ENCODE measurements around the gene AKNAD1.

AKNAD1 gene

GRCh38 chr1:108811611-108812010, 45.3 kb downstream of the AKNAD1 start:
- TF ChIP-seq ZNF19 (tag by site-specific recombination; IDR thresholded peaks at IDR 0.05; ENCODE audit: low read depth) (no peak), ZNF623 (tag by site-specific recombination; IDR thresholded peaks at IDR 0.05) (no peak), ZNF211 (tag by site-specific recombination; IDR thresholded peaks at IDR 0.05; ENCODE audit: low read depth) (no peak), TCF7L2 (IDR thresholded peaks at IDR 0.05; ENCODE audit: borderline replicate concordance, low read depth, low read length) (no peak), ZNF398 (tag by site-specific recombination; IDR thresholded peaks at IDR 0.05) (no peak), REPIN1 (tag by site-specific recombination; IDR thresholded peaks at IDR 0.05; ENCODE audit: low read depth) (no peak), TSHZ1 (tag by site-specific recombination; IDR thresholded peaks at IDR 0.05; ENCODE audit: borderline replicate concordance) (no peak), ZNF48 (tag by site-specific recombination; IDR thresholded peaks at IDR 0.05) (no peak), ZNF513 (tag by site-specific recombination; IDR thresholded peaks at IDR 0.05) (no peak), ZBTB48 (tag by site-specific recombination; IDR thresholded peaks at IDR 0.05) (no peak), ZNF221 (tag by site-specific recombination; IDR thresholded peaks at IDR 0.05; ENCODE audit: borderline replicate concordance) (no peak), EGR2 (tag by site-specific recombination; IDR thresholded peaks at IDR 0.05; ENCODE audit: low read depth) (no peak), ZNF704 (tag by site-specific recombination; IDR thresholded peaks at IDR 0.05) (no peak)
- POLR2A ChIA-PET: no interaction called here
- CTCF ChIA-PET: no interaction called here
- Histone ChIP-seq H3K27ac (ENCODE audit: extremely low read depth, low read depth, low read length) (no peak overlapping the region), H3K4me3 (ENCODE audit: low read depth, low read length) (no peak overlapping the region), H3K9me3 (ENCODE audit: control insufficient read depth, insufficient read depth, low read depth, low read length) (no peaks in the 10 kb centered on the region), H3K36me3 (ENCODE audit: control insufficient read depth in 2 of 2, insufficient read depth in 1 of 2, low read length in 2 of 2) (peaks cover 14 to 22% of the 10 kb centered on the region in 2 experiments), H3K4me1 (ENCODE audit: control insufficient read depth, insufficient read depth, low read length) (no peaks in the 10 kb centered on the region)

GRCh38 chr1:108808438-108808837, 48.5 kb downstream of the AKNAD1 start:
- peaks cover 18 to 41% of the 10 kb centered on the region in 2 experiments for H3K36me3 ChIP-seq (ENCODE audit: control insufficient read depth in 2 of 2, insufficient read depth in 1 of 2, low read length in 2 of 2)
- POLR2A ChIA-PET: no interaction called here

More at GRCh38 chr1:108808438-108808837, 48.5 kb downstream of the AKNAD1 start:
- CTCF ChIA-PET: no interaction called here
- H3K4me1 ChIP-seq (ENCODE audit: control insufficient read depth, insufficient read depth, low read length): no peaks in the 10 kb centered on the region
- TF ChIP-seq ZNF133 (tag by site-specific recombination; IDR thresholded peaks at IDR 0.05) (no peak), SALL2 (tag by site-specific recombination; IDR thresholded peaks at IDR 0.05; ENCODE audit: borderline replicate concordance) (no peak), ZBTB7A (tag by site-specific recombination; IDR thresholded peaks at IDR 0.05; ENCODE audit: low read depth) (no peak), ZFHX2 (tag by site-specific recombination; conservative IDR thresholded peaks at IDR 0.05) (no peak), ZNF785 (tag by site-specific recombination; IDR thresholded peaks at IDR 0.05) (no peak)
- H3K9me3 ChIP-seq (ENCODE audit: control insufficient read depth, insufficient read depth, low read depth, low read length): no peaks in the 10 kb centered on the region
- no peak overlapping the region for H3K4me3 ChIP-seq (ENCODE audit: low read depth, low read length)
- H3K27ac ChIP-seq (ENCODE audit: extremely low read depth, low read depth, low read length): no peak overlapping the region
